Liver (tissue), 3 donors: ENCODE results near the gene MAP3K19.

Experiments used
- ATF3 ChIP-seq: IDR thresholded peaks from 2 replicates; pipeline ENCODE4 v1.6.1; 2016; ENCODE audit warnings: antibody characterized with exemption
- CTCF ChIP-seq: fragments of 150-350 bp; IDR thresholded peaks from 2 replicates; pipeline ENCODE4 v1.5.1; 2017; ENCODE audit warnings: improper control_type of control experiment, low read depth, low read length; ENCODE audit not compliant: missing input control
- JUND ChIP-seq, 2 donors: IDR thresholded peaks; 2 replicates each; pipeline ENCODE4 v1.6.1; 2016; ENCODE audit warnings: antibody characterized with exemption in 2 of 2
- MAX ChIP-seq: IDR thresholded peaks from 2 replicates; pipeline ENCODE4 v1.6.1; 2016; ENCODE audit warnings: antibody characterized with exemption
- REST ChIP-seq: IDR thresholded peaks from 2 replicates; pipeline ENCODE4 v1.6.1; 2016; ENCODE audit warnings: antibody characterized with exemption, mild to moderate bottlenecking
- TAF1 ChIP-seq: conservative IDR thresholded peaks from 2 replicates; pipeline ENCODE4 v1.6.1; 2016; ENCODE audit warnings: antibody characterized with exemption, mild to moderate bottlenecking
- donor health status: healthy.
- donor health status: healthy.

GRCh38 chr2:134933732-134934131 lies 113.5 kb downstream of the MAP3K19 start:
- TF ChIP-seq CTCF (no peak), MAX (no peak), REST (no peak), JUND (IDR thresholded peaks at IDR 0.05) (no peak), TAF1 (no peak), ATF3 (no peak)
